ENCODE data around the gene PIGH.
"Not testable (repeated sequence)": the region's sequence is repeated elsewhere in the genome, so short reads cannot be mapped to it uniquely, and the experiment has no call there.

Gene PIGH

DNA sequence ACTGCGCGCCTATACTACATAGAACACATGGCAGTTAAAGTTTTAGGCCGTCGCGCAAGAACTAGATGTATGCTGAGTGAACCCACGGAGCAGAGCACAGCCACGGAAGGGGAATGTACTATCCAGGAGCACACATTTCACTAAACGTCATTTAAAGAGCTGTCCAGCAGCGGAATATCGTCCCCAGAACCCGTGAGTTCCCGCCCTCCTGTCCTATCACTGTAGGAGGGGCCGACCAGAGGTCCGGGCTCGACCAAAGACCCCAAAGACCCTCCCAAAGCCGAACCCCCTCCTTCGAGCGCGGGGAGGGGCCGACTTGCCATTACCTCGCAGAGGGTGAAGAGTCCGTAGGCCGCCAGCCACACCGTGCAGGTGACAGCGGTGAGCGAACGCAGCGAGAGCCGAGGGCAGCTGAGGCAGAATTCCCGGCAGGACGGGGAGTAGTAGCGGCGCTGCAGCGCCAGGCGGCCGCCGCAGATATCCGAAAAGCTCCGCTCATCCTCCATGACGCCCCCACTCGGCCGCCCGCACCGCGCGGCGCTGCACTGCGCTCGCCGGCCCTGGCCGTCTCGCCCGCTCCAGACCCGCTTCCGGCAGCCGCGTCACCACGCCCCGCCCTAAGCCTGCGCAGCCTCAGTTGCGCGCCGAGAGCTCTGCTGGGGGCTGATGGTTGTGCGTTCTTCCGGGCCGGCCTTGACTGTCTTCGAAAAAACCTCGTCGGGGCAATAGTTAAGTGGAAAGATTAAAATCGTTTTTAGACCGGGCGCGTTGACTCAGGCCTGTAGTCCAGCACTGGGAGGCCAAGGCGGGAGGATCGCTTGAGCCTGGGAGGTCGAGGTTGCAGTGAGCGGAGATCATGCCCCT lies at the start of gene PIGH:
Gene PIGH (minus strand): TSS at position 571 of the 864 bp plus-strand sequence. CDS start 65 bp downstream, at position 506.
- peak; percentile 87 for DNase-seq (ENCODE audit: low read depth)

- no peak for DNase-seq (ENCODE audit: low read depth)
Measured at GRCh38 chr14:67646131-67646530, 46.1 kb upstream of the PIGH start.

- no peak for DNase-seq (ENCODE audit: low read depth)
Measured at GRCh38 chr14:67645414-67645813, 45.3 kb upstream of the PIGH start.

DNA sequence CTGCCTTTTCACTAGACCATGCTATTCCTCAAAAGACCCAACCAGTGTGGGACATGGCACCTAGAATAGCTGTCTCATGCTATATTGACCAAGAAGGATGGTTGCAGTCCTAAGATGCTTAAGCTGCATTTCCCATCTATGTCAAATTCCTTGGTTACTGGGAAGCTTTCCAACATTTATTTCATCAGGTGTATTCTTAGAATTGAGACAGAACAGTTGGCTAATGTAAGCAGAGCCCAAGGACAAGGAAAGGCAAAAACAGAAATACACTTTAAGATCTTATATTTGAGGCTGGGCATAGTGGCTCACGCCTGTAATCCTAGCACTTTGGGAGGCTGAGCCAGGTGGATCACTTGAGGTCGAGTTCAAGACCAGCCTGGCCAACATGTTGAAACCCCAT lies 44.4 kb upstream of the PIGH start:
- no peak for DNase-seq (ENCODE audit: low read depth)

GRCh38 chr14:67643713-67644112 lies 43.6 kb upstream of the PIGH start:
- no peak for DNase-seq (ENCODE audit: low read depth)

DNA sequence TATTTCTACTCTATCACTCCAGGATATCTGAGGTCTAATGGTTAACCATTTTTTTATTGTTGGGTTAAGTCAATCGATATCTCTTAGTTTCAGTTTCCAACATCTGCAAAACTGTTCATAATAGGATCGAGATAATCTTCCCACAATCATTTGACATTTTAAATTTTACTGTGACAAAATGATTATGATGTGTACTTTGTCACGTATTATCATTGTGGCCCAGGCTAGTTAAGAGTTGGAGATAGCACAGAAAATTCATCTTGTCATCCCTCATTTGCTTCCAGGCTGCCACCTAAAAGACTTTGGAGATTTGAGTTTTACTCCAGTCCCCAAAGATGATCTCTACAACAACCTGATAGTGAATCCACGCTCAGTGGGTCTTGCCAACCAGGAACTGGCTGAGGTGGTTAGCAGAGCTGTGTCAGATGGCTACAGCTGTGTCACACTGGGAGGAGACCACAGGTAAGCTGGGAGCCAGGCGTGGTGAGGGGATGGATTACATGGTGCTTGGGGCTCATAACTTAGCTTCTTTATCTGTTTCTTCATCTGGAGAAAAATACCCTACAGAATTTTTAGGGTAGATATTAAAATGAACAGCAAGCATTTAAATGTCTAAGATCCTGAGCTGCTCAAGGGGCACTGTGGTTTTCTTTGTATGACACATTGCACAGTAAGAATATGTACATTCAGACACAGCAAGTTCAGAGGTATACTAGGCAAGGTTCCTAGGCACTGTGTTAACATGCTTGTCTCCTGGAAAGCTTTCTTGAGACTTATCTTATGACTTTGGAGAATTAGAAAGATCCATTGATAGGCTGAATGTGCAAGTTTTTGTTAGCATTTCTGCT lies 42.1 kb upstream of the PIGH start:
- no peak for DNase-seq (ENCODE audit: low read depth)

DNA sequence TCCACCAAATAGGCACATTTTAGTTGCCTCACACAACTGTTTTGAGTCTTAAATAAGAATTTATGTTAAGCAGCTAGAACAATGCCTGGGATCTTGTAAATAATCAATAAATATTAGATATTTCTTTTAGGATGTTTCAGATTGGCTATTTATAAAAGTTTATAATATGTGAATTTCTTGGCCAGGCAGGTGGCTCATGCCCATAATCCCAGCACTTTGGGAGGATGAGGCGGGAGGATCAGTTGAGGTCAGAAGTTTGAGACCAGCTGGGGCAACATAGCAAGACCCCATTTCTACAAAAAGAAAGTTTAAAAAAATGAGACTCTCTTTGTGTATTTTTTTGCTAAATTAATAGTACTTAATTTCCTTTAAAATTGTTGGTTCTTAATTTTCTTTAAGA lies 41.4 kb upstream of the PIGH start:
- DNase-seq (ENCODE audit: low read depth), result no peak

DNA sequence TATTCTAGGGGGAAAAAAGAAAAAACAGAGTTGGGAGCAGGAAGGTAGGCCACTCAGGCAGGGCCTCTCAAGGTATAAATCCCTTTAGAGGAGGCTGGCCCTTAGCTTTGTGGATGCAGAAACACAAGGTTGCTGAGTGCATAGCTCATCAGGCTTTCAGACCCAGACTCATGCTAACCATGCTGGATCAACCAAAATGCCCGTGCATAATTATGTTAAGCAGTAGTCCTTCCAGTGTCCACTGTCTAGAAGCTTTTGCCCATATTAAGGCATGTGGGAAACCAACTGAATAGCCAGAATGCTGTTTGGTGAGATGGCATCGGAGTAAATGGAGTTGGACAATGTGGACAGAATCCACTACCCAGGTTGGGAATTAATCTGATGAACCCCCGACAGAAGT lies 38.6 kb upstream of the PIGH start:
- DNase-seq (ENCODE audit: low read depth), result no peak

DNA sequence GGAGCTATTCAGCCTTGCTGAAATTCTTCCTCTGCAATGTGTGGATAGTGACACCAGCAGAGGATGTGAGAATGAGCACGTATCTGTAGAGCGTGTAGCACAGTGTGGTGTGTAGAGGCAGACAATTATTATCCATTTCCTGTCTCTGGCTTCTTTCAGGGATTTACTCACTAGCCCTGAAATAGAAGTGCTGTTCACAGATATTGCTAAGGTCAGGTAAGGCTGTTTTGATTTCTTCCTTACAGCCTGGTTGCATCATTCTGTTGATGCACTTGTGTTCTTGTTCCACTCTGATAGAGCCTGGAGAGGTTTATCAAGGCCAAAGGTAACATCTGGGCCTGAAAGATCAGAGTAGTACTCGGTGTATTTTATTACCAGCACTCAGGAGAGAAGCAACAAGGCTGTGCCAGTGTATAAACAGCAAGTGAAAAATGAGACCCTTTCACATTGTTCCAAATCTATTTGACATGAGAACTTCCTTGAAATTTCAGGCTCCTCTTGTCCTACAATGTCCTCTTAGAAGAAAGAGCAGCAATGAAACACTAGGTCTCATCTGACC lies 36.4 kb upstream of the PIGH start:
- DNase-seq (ENCODE audit: low read depth), result no peak

GRCh38 chr14:67633451-67634147 lies 33.5 kb upstream of the PIGH start:
- DNase-seq (ENCODE audit: low read depth), result no peak

DNA sequence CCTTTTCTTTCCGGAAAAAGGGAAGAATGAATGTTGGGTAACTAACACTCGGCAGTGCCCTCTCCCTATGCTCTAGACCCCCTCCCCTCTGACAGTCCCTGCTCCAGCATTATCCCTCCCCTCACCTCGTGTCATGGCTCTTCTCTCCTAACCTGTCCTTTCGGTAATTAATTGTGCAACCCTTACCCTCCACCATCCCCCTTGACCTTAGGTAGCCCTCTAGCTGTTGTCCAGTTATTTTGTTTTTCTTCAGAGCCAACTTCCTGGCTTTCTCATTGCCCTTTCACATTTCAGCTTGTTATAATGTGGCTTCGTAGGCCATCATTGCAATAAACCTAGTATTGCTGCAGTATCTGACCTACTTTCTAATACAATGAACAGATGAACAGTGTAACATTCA lies 30.9 kb upstream of the PIGH start:
- DNase-seq (ENCODE audit: low read depth), result no peak

DNA sequence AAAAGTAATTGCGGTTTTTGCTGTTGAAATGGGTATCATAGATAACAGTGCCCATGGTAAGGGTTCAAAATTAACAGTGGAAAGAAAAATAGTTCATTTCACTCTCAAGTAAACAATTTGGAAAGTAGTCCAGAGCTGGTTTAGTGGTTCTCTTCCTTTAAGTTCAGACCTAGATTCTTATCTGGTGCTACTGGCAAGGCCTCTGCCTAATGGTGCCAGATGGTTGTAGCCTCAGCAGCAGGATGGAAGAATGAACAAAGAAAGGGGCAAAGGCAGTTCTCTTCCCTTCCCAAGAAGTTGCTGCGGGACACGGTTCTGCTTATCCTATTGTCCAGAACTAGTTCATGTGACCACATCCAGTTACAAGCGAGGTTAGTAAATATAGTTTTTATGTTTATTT lies 30.1 kb upstream of the PIGH start:
- DNase-seq (ENCODE audit: low read depth), result no peak

DNA sequence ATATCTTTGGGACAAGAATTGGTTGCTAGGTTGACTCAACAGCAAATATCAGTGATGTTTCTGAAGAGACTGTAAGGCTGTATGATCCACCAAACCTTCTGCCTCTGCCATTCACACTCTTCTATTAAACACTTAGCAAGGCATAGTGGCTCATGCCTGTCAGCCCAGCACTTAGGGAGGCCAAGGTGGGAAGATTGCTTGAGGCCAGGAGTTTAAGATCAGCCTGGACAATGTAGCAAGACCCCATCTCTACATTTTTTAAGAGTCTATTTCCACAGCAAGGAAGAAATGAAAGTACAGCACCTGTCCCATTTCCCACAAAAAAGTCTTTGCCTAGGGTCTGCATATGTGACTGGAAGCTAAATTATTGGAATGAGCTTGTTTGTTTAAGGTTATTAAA lies 27.5 kb upstream of the PIGH start:
- no peak for DNase-seq (ENCODE audit: low read depth)

GRCh38 chr14:67626131-67626530 lies 26.1 kb upstream of the PIGH start:
- DNase-seq (ENCODE audit: low read depth), result not testable (repeated sequence)

- no peak for DNase-seq (ENCODE audit: low read depth)
Measured at GRCh38 chr14:67623114-67623513, 23.0 kb upstream of the PIGH start.

DNA sequence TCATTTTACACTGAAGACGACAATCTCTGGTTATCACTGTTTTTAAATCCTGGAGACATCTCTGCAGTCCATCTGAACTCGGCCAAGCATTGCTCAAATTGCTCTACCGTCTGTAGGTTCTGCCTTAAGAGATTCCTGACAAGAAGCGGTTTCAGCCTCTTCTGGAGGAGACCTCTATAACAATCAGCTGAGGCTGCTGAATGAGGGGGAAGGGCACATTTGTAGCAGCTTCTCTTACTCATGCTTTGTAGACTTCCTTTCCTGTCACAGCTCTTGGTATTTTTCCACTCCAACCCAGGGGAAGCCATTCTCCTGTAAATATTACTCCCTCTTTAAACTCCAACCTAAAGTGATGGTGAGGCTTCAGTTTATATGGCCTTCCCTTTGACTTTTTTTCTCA lies 22.6 kb upstream of the PIGH start:
- no peak for DNase-seq (ENCODE audit: low read depth)

DNA sequence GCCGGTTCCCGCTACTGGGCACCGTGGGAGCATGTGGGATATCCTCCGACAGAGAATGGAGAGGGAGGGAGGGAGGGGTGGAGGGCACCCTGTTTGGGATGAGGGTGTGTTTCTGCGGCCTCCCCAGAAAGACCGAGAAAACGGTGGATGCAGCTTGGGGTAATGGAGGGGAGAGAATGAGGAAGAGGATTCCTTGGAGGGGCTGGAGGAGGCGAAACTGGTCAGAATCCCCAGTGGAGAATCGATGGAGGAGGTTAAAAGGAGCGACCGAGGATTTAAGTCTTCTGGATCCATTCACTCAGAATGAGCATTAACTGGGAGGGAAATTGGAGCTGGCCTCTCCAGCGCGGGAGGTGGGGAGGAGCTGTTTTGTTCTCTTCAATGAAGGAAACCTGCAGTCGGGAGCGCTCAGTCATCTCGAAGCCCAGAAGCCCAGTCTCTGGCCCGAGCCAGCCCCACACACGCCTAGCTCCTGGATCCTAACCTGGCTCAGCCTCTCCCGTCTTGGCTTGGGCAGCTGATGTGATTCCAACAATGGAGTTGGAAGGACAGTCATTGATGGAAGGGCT lies 20.2 kb upstream of the PIGH start:
- DNase-seq (ENCODE audit: low read depth), result no peak

DNA sequence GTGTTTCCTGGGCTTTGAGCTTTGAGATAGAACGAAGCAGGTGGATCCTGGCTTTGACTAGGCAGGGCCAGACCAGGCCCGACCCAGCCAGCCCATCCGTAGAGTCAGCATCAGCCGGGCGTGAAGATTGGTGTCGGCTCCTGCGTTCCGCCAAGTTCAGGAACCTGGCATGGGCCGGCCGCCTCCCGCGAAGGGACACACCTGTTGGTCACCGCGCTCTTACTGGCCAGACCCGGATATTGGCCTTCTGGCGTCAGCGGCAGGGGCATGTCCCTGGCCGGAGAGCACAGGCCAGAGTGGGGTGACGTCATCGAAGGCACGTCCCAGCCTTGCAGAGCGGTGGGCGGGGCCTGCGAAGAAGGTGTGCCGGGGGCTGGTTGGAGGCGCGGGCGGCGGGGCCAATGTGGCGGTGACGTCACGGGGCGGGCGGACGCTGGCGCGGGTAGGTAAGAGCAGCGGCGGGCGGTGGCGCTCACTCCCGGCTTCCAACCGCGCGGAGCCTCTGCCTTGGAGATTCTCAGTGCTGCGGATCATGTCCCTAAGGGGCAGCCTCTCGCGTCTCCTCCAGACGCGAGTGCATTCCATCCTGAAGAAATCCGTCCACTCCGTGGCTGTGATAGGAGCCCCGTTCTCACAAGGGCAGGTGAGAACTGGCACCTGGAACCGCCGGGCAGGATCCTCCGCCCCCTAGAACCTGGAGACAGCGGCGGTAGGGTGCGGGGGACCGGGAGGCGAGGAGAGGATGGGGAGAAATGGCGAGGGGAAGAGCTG lies 19.6 kb upstream of the PIGH start, which contains the start of gene ARG2:
Gene ARG2 (plus strand): TSS at position 475 of the 771 bp plus-strand sequence. CDS start 58 bp downstream, at position 533.
- DNase-seq (ENCODE audit: low read depth), result peak; percentile 94

GRCh38 chr14:67618617-67619063 lies 18.6 kb upstream of the PIGH start:
- no peak for DNase-seq (ENCODE audit: low read depth)

GRCh38 chr14:67610491-67610890 lies 10.4 kb upstream of the PIGH start:
- no peak for DNase-seq (ENCODE audit: low read depth)
